HCEC 1CT (cell line): ENCODE data around the gene TTLL11.

Experiments
- DNase-seq: peaks from one replicate; pipeline ENCODE4 v3.0.0-alpha.2; 2017

The TTLL11 gene

DNA sequence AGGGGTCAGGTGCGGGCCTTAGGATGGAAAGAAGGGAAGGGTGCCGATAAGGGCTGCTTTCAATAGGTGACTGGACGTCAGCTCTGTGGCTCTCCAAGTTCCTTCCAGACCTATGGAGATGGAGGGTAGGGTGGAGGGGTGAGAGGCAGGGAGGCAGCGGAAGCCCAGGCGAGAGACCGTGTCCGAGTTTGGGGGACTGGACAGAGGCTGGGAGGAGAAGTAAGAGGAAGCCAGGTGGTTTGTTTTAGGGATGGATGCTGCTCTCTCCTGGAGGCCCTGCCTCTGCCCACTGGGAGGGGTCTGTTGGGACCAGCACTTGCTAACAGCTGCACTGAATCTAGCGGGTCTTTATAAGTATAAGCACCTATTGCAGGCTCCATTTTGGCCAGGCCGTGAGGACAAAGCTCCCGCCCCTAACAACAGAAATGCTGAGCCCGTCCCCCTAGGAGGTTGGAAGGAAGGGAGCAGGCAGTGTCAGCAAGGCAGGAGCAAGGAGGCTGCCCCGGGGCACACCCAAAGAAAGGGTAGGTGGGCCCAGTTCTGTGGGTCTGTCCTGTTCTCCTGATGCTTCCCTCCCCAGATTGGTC lies 274.2 kb downstream of the TTLL11 start:
- DNase-seq: no peak

GRCh38 chr9:121818016-121818661 lies 275.0 kb downstream of the TTLL11 start:
- DNase-seq: no peak

DNA sequence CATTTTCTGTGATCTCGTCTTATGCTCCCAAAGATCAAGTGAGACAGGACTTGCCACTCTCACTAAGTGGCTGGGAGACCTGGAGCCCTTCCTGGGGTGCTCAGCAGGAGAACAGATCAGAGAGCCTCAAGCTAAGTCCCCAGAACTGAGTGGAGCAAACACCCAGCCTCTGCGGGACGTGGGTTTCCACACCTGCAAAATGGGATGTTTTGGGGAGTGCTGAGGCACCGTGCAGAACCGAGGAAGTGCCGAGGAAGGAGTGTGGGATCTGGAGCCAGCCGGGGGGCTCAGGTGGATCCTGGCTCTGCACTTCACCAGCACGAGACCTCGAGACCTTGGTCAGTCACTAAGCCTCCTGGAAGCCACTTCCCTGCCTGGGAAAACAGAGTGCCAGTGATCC lies 275.6 kb downstream of the TTLL11 start:
- no peak for DNase-seq

DNA sequence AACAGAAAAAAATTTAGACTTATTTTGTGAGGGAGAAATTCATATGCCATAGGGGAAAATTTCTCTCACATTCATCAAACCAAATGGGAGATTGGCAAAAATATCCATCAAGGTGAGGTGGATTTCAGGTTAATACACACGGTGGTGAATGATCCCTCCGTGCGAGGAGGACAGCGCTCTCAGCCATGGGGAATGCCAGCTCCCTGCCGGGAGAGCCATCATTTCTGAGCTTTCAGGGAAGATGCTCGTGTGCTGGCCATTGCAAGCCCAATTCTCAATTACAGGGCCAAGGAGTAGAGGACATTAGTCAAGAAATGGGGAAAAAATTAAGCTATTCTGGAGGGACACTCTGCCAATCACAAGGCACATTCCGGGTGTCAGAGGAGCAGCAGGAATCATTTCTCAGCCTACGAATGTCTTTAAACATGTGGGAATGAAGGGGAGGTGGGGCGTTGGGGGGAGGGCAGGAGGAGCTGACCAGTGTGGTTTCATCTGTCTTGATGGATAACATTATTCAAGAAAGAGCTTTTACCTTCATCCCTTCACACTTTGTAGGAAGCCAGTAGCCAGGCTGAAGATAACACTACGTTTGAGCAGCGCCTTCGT lies 276.2 kb downstream of the TTLL11 start:
- DNase-seq: no peak

DNA sequence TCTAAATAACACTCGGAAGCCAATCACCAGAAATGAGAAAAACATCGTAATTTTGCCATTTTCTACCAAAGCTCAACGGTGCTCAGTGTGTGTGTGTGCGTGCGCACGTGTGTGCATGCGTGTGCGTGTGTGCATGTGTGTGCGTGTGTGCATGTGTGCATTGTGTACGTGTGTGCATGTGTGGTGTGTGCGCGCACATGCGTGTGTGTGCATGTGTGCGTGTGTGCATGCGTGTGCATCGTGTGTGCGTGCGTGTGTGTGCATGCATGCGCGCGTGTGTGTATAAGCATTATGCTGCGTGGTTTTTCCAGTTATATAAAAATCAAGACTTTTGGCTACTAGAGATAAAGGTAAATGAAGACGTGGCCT lies 276.7 kb downstream of the TTLL11 start:
- DNase-seq: no peak

DNA sequence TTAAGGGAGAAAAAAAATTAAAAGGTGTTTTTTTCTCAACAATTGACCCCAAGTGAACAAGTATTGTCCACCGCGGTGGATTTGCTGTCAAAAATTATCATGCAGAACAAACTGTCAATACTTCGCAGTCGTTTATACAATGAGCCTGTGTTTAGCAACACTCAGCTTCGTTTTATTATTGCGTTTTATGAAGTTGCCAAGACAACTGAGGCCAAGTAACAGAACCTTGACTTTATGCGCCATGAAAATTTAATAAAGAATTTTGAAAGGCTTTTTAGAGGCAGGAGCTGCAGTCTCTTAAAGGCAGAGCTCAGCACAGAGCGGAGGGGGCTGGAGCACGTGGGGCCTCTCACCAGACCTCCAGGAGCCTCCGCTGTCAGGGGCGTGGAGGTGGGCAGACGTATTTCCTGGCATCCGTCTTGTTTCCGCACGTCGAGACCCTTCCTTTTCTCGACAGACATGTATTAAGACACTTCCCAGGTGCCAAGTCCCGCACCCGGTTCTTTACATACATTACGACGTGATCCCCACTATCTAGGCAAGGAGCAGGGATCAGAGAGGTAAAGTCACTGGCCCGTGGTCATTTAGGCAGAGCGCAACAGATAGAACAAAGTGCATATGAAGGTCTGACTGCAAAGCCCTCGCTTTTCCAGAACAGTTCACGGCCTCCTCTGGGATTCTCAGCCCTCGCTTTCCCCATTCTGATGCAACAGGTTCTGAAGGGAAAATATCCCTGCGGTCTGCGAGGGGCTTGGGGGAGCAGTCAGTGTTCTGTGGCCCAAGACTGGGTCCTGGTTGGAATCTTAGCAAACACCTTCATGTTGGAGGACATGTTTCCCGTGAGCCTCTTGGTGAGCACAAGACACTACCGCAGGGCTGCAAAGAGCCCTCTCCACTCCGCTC lies 277.3 kb downstream of the TTLL11 start:
- DNase-seq: no peak

- no peak for DNase-seq
Observed at GRCh38 chr9:121815084-121815483, 278.0 kb downstream of the TTLL11 start.

- no peak for DNase-seq
Observed at GRCh38 chr9:121814594-121814993, 278.5 kb downstream of the TTLL11 start.

GRCh38 chr9:121813519-121814210 lies 279.4 kb downstream of the TTLL11 start:
- no peak for DNase-seq

DNA sequence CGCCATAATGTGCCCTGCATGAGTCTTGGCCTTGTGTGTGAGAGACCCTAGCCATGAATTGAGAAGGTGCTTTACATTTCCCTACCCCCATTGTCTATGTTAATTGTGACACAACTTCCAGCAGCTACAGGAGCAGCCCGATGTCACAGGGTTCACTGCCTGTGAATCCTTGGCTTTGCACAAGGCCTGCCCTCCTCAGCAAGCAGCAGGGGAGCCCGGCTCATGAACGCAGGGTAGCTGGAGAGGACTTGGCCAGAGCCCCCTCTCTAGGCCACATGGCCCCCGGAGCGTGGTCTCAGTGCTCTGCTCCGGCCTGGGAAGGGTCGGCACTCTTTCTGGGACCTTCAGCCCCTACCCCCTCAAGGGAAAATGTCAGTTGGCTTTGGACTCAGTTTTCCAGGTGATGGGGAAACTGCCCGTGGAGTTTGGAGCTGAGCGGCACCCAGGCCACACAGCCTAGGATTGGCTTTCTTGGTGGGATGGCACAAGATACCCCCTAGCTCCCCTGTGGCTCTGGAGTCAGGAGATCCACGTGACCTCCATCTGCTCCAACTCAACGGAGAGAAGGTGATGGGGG lies 280.9 kb downstream of the TTLL11 start:
- no peak for DNase-seq

GRCh38 chr9:121811751-121812150 lies 281.4 kb downstream of the TTLL11 start:
- no peak for DNase-seq

DNA sequence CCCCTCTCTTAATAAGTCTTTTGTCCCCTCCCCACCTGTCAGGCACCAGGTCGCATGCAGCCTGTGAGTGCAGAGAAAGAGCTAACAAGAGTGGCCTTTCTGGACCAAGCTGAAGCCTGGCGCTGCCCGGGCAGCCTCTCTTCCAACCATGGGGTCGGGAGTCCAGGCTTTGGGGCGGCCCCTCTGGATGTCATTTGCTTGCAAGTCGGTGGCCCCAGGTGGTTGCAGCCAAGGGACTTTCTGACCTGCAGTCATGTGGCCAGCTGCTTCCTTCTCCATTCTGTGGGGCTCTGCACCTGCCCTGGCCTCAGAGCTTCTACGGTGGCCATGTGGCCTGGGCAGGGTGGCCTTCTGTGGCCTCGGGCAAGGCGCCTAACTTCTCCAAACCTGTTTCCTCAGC lies 282.0 kb downstream of the TTLL11 start:
- no peak for DNase-seq

DNA sequence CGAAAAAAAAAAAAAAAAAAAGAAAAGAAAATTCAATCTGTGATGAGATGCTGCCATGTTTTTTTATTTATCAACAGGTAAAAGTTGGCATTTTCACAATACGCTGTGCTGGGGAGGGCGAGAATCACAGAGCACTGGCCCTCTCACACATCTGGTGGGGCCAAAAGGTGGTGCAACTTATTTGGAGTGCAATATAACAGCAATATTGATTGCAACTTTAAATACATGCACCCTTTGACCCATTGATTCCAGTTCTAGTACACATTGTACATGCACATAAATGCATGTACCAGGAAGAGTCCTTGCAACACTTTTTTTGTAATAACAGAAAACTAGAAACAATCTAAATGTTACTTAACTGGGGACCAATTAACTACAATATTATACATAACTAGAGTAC lies 282.6 kb downstream of the TTLL11 start:
- no peak for DNase-seq

- no peak for DNase-seq
Observed at GRCh38 chr9:121809356-121810050, 283.6 kb downstream of the TTLL11 start.

DNA sequence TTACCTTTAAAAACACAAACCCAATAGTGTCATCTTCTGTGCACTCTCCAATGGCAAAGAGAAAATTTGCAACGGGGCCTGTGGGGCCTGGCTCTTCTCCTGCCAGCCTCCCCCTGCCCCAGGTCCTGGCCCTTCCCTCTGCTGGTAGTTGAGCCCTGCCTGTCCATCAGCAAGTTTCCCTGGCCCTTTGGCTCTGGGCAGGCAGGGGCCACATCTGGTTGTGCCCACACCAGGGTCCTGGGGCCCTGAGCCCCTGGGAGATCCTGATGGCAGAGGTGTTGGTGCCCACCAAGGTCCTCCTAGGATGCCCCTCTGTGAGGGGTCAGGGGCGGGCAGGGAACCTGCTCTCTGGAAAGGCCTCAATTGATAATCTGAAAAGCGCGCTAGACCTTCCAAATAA lies 284.3 kb downstream of the TTLL11 start:
- no peak for DNase-seq

- no peak for DNase-seq
Observed at GRCh38 chr9:121807823-121808278, 285.3 kb downstream of the TTLL11 start.

- DNase-seq: no peak
Observed at GRCh38 chr9:121807069-121807822, 285.9 kb downstream of the TTLL11 start.

- no peak for DNase-seq
Observed at GRCh38 chr9:121802753-121803152, 290.4 kb downstream of the TTLL11 start.

GRCh38 chr9:121801579-121801978 lies 291.5 kb downstream of the TTLL11 start:
- DNase-seq: no peak

GRCh38 chr9:121800376-121800775 lies 292.7 kb downstream of the TTLL11 start:
- no peak for DNase-seq

DNA sequence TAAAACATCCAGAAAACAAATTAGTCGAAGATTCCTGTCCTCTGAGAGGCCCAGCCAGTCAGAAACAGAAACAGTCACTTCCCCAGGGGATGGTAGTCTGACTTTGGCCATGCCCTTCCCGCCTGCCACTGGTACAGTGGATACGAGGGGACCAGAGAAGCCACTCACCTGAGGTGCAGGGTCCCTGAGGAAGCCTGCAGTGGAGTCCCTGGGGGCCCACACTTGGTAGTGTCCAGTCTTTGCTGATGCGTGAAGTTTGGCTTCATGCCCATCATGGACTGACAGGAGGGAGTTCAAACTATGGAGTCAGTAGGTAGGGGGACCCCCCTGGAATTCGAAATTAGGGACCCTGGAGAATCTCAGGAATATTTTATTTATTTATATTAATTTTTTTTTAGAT lies 294.2 kb downstream of the TTLL11 start:
- DNase-seq: no peak
